ENCODE measurements around the gene TRIM41. TPM values are rescaled to one million over a fixed set of nuclear protein-coding genes. Genes with fewer than 3 reads are reported as not detected.

TRIM41 gene
- total RNA-seq, 2 experiments from 2014 or later: 27.0 to 30.7 TPM

GRCh38 chr5:181242031-181242451 lies 19.0 kb downstream of the TRIM41 start:
- peaks cover 51% of the 10 kb centered on the region for H3K4me1 Mint-ChIP-seq
- peaks cover 68% of the 10 kb centered on the region for H3K36me3 Mint-ChIP-seq (ENCODE audit: low read depth)
- POLR2A ChIA-PET: interaction anchor here (1.0 kb wide), 2 partner anchors 20 to 34 kb away, joined by 3 to 4 read pairs; no protein-coding TSS in a partner anchor
- ATAC-seq (no peak), DNase-seq (no peak)
- intact Hi-C loops (cut with DNase I, micrococcal nuclease): loop anchor here (5.0 to 10.0 kb wide), 3 partner anchors 35 to 1617 kb away; partner anchors contain the start of genes HNRNPH1 (in 1 of the 2) and TRIM7 (in 1 of the 2)
- CTCF ChIA-PET: interaction anchor here (0.8 kb wide), 1 partner anchor 26 kb away, joined by 5 read pairs; no protein-coding TSS in a partner anchor
- H3K27ac Mint-ChIP-seq: peak overlapping the region; percentile 99
- no peaks in the 10 kb centered on the region for H3K9me3 Mint-ChIP-seq (ENCODE audit: low read depth)
- no peaks in the 10 kb centered on the region for H3K27me3 Mint-ChIP-seq
- peak overlapping the region; percentile 91 for H3K4me3 Mint-ChIP-seq

GRCh38 chr5:181243018-181243563 lies 20.0 kb downstream of the TRIM41 start:
- POLR2A ChIA-PET: interaction anchor here (1.0 kb wide), 2 partner anchors 19 to 36 kb away, joined by 3 to 4 read pairs; no protein-coding TSS in a partner anchor
- ATAC-seq (no peak), DNase-seq (no peak)
- CTCF ChIA-PET: no interaction called here
- peaks cover 47% of the 10 kb centered on the region for H3K4me1 Mint-ChIP-seq
- no peaks in the 10 kb centered on the region for H3K27me3 Mint-ChIP-seq
- peak overlapping the region; percentile 91 for H3K4me3 Mint-ChIP-seq
- peak overlapping the region; percentile 99 for H3K27ac Mint-ChIP-seq
- intact Hi-C loops (cut with DNase I, micrococcal nuclease): loop anchor here (1.0 to 10.0 kb wide), 6 partner anchors 18 to 1618 kb away; partner anchors contain the start of genes HNRNPH1 (in 1 of the 2), TRIM41 (in 1 of the 2), TRIM52 (in 1 of the 2) and TRIM7 (in 1 of the 2)
- peaks cover 64% of the 10 kb centered on the region for H3K36me3 Mint-ChIP-seq (ENCODE audit: low read depth)
- no peaks in the 10 kb centered on the region for H3K9me3 Mint-ChIP-seq (ENCODE audit: low read depth)

- DNase-seq (peak; percentile 94), ATAC-seq (peak; percentile 70)
- Mint-ChIP-seq H3K4me1 (peaks cover 50% of the 10 kb centered on the region), H3K27ac (peak within 1 kb of the TSS; percentile 99), H3K36me3 (ENCODE audit: low read depth) (peaks cover 65% of the 10 kb centered on the region), H3K9me3 (ENCODE audit: low read depth) (no peaks in the 10 kb centered on the region), H3K27me3 (no peaks in the 10 kb centered on the region), H3K4me3 (peak within 1 kb of the TSS; percentile 91)
- ChIA-PET CTCF (interaction anchor here (0.8 to 1.2 kb wide), 4 partner anchors 12 to 39 kb away, joined by 3 to 6 read pairs (median 4); partner anchors contain the start of genes TRIM52 and TRIM7), POLR2A (interaction anchor here (0.7 to 2.2 kb wide), 6 partner anchors 8 to 54 kb away, joined by 3 to 23 read pairs (median 5); partner anchors contain the start of genes TRIM41, TRIM52 and TRIM7)
- intact Hi-C loops (cut with DNase I, micrococcal nuclease): loop anchor here (1.0 to 10.0 kb wide), 7 partner anchors 18 to 1619 kb away; partner anchors contain the start of genes TRIM41 (in 2 of the 2), HNRNPH1 (in 1 of the 2), TRIM52 (in 1 of the 2) and TRIM7 (in 1 of the 2)
Measured at GRCh38 chr5:181243564-181244343, 20.7 kb downstream of the TRIM41 start, which contains the start of gene RACK1. Gene RACK1, minus strand, starts transcription at chr5:181243906. Its CDS starts 106 bp downstream, at chr5:181243800.

GRCh38 chr5:181245427-181246275 lies 22.6 kb downstream of the TRIM41 start:
- ATAC-seq (peak; percentile 1), DNase-seq (no peak)
- Mint-ChIP-seq H3K27me3 (no peaks in the 10 kb centered on the region), H3K4me3 (peak overlapping the region; percentile 91), H3K4me1 (peaks cover 52% of the 10 kb centered on the region), H3K36me3 (ENCODE audit: low read depth) (peaks cover 58% of the 10 kb centered on the region), H3K27ac (peak overlapping the region; percentile 99), H3K9me3 (ENCODE audit: low read depth) (no peaks in the 10 kb centered on the region)
- CTCF ChIA-PET: interaction anchor here (0.7 to 2.1 kb wide), 3 partner anchors 15 to 54 kb away, joined by 3 to 8 read pairs (median 5); partner anchors contain the start of gene TRIM52
- intact Hi-C loops (cut with DNase I, micrococcal nuclease): loop anchor here (1.0 to 10.0 kb wide), 7 partner anchors 16 to 1621 kb away; partner anchors contain the start of genes CNOT6 (in 1 of the 2), HNRNPH1 (in 1 of the 2), MGAT1 (in 1 of the 2) and TRIM52 (in 1 of the 2)
- POLR2A ChIA-PET: interaction anchor here (2.2 kb wide), 1 partner anchor 15 kb away, joined by 23 read pairs; the partner anchor contains the start of gene TRIM52

- Mint-ChIP-seq H3K4me3 (peak overlapping the region; percentile 91), H3K27ac (peak overlapping the region; percentile 99), H3K9me3 (ENCODE audit: low read depth) (no peaks in the 10 kb centered on the region), H3K27me3 (no peaks in the 10 kb centered on the region), H3K4me1 (peaks cover 56% of the 10 kb centered on the region), H3K36me3 (ENCODE audit: low read depth) (peaks cover 55% of the 10 kb centered on the region)
- intact Hi-C loops (cut with DNase I, micrococcal nuclease): loop anchor here in 1 of 2 experiments (1.0 to 10.0 kb wide), 6 partner anchors 15 to 1622 kb away; partner anchors contain the start of genes CNOT6, HNRNPH1, MGAT1 and TRIM52
- ChIA-PET POLR2A (no interaction called here), CTCF (interaction anchor here (0.9 to 2.1 kb wide), 2 partner anchors 14 to 16 kb away, joined by 5 to 8 read pairs; partner anchors contain the start of gene TRIM52)
- ATAC-seq (peak; percentile 40), DNase-seq (peak; percentile 91)
Measured at GRCh38 chr5:181246276-181247049, 23.4 kb downstream of the TRIM41 start.

GRCh38 chr5:181248277-181248676 lies 25.2 kb downstream of the TRIM41 start:
- peak overlapping the region; percentile 91 for H3K4me3 Mint-ChIP-seq
- peaks cover 56% of the 10 kb centered on the region for H3K4me1 Mint-ChIP-seq
- intact Hi-C loops (cut with DNase I, micrococcal nuclease): loop anchor here in 1 of 2 experiments (5.0 to 10.0 kb wide), 2 partner anchors 386 to 1623 kb away; partner anchors contain the start of genes HNRNPH1 and ZFP62
- POLR2A ChIA-PET: interaction anchor here (1.0 kb wide), 1 partner anchor 26 kb away, joined by 5 read pairs; no protein-coding TSS in a partner anchor
- no peaks in the 10 kb centered on the region for H3K9me3 Mint-ChIP-seq (ENCODE audit: low read depth)
- CTCF ChIA-PET: interaction anchor here (1.0 kb wide), 1 partner anchor 11 kb away, joined by 3 read pairs; no protein-coding TSS in a partner anchor
- H3K27me3 Mint-ChIP-seq: no peaks in the 10 kb centered on the region
- DNase-seq (no peak), ATAC-seq (no peak)
- peaks cover 40% of the 10 kb centered on the region for H3K36me3 Mint-ChIP-seq (ENCODE audit: low read depth)
- H3K27ac Mint-ChIP-seq: peak overlapping the region; percentile 92

- H3K9me3 Mint-ChIP-seq (ENCODE audit: low read depth): no peaks in the 10 kb centered on the region
- intact Hi-C loops (cut with DNase I, micrococcal nuclease): no loop called here
- ATAC-seq (no peak), DNase-seq (no peak)
- H3K4me1 Mint-ChIP-seq: peaks cover 68% of the 10 kb centered on the region
- no peak overlapping the region for H3K4me3 Mint-ChIP-seq
- ChIA-PET POLR2A (interaction anchor here (0.6 kb wide), 1 partner anchor 46 kb away, joined by 3 read pairs; no protein-coding TSS in a partner anchor), CTCF (interaction anchor here (1.1 to 2.0 kb wide), 3 partner anchors 11 to 86 kb away, joined by 3 to 6 read pairs (median 6); partner anchors contain the start of gene RACK1)
- no peaks in the 10 kb centered on the region for H3K27me3 Mint-ChIP-seq
- peaks cover 52% of the 10 kb centered on the region for H3K36me3 Mint-ChIP-seq (ENCODE audit: low read depth)
- peak overlapping the region; percentile 81 for H3K27ac Mint-ChIP-seq
Measured at GRCh38 chr5:181255276-181255675, 32.2 kb downstream of the TRIM41 start.

GRCh38 chr5:181255836-181256578 lies 32.9 kb downstream of the TRIM41 start:
- POLR2A ChIA-PET: interaction anchor here (1.3 kb wide), 1 partner anchor 12 kb away, joined by 6 read pairs; the partner anchor contains the start of gene RACK1
- Mint-ChIP-seq H3K27me3 (no peaks in the 10 kb centered on the region), H3K27ac (peak overlapping the region; percentile 81), H3K4me3 (no peak overlapping the region), H3K4me1 (peaks cover 61% of the 10 kb centered on the region), H3K36me3 (ENCODE audit: low read depth) (peaks cover 47% of the 10 kb centered on the region), H3K9me3 (ENCODE audit: low read depth) (no peaks in the 10 kb centered on the region)
- no peak for DNase-seq
- CTCF ChIA-PET: interaction anchor here (1.0 to 2.0 kb wide), 3 partner anchors 12 to 83 kb away, joined by 3 to 6 read pairs (median 6); partner anchors contain the start of gene RACK1
- intact Hi-C loops (cut with DNase I, micrococcal nuclease): no loop called here
- ATAC-seq: no peak

- Mint-ChIP-seq H3K27ac (peak overlapping the region; percentile 95), H3K9me3 (ENCODE audit: low read depth) (no peaks in the 10 kb centered on the region), H3K27me3 (no peaks in the 10 kb centered on the region), H3K4me1 (peaks cover 48% of the 10 kb centered on the region), H3K4me3 (peak overlapping the region; percentile 91), H3K36me3 (ENCODE audit: low read depth) (peaks cover 41% of the 10 kb centered on the region)
- no peak for DNase-seq
- intact Hi-C loops (cut with DNase I, micrococcal nuclease): no loop called here
- ChIA-PET POLR2A (no interaction called here), CTCF (no interaction called here)
- ATAC-seq: no peak
Measured at GRCh38 chr5:181258576-181258975, 35.5 kb downstream of the TRIM41 start.
